SK-N-SH treated with all-trans-retinoic acid at 6 μM for 48 hours (cell line): Measurements from ENCODE around the gene SORCS2.

Experiments
- ATAC-seq: fragments of 200-7000 bp; cut with Tn5 transposase; 3 replicates; pipeline ENCODE4 v1.9.1; 2020; ENCODE audit warnings: mild to moderate bottlenecking, moderate library complexity
- ARNTL ChIP-seq: fragments of 450-650 bp; formaldehyde crosslinking; IDR thresholded peaks from 2 replicates; pipeline ENCODE4 v1.5.0; 2020; ENCODE audit warnings: low read depth, mild to moderate bottlenecking, moderate library complexity, borderline replicate concordance
- BACH2 ChIP-seq: fragments of 250-450 bp; sonication (Bioruptor Pico); IDR thresholded peaks from 2 replicates; pipeline ENCODE4 v1.9.0; 2021; ENCODE audit warnings: mild to moderate bottlenecking, borderline replicate concordance
- CREB5 ChIP-seq: fragments of 250-450 bp; sonication (Bioruptor Pico); IDR thresholded peaks from 2 replicates; pipeline ENCODE4 v1.5.1; 2020; ENCODE audit warnings: low read depth, mild to moderate bottlenecking, moderate library complexity
- CSDC2 ChIP-seq: fragments of 250-450 bp; sonication (Bioruptor Pico); IDR thresholded peaks from 2 replicates; pipeline ENCODE4 v1.5.0; 2020; ENCODE audit warnings: mild to moderate bottlenecking, moderate library complexity
- CSRNP3 ChIP-seq: fragments of 250-450 bp; sonication (Bioruptor Pico); IDR thresholded peaks from 2 replicates; pipeline ENCODE4 v1.5.1; 2021; ENCODE audit warnings: mild to moderate bottlenecking, moderate library complexity
- ESRRG ChIP-seq: fragments of 250-450 bp; sonication (Bioruptor Pico); IDR thresholded peaks from 2 replicates; pipeline ENCODE4 v1.6.1; 2021; ENCODE audit warnings: mild to moderate bottlenecking
- GLIS3 ChIP-seq: fragments of 250-450 bp; sonication (Bioruptor Pico); IDR thresholded peaks from 2 replicates; pipeline ENCODE4 v1.5.0; 2020; ENCODE audit warnings: mild to moderate bottlenecking, moderate library complexity
- ISL1 ChIP-seq: fragments of 250-450 bp; sonication (Bioruptor Pico); IDR thresholded peaks from 2 replicates; pipeline ENCODE4 v2.1.2; 2022; ENCODE audit warnings: mild to moderate bottlenecking, moderate library complexity
- OSR1 ChIP-seq: fragments of 250-450 bp; sonication (Bioruptor Pico); IDR thresholded peaks from 2 replicates; pipeline ENCODE4 v1.8.0; 2022; ENCODE audit warnings: moderate library complexity, mild to moderate bottlenecking, inconsistent platforms
- PATZ1 ChIP-seq: fragments of 250-450 bp; sonication (Bioruptor Pico); IDR thresholded peaks from 2 replicates; pipeline ENCODE4 v1.8.0; 2020; ENCODE audit warnings: mild to moderate bottlenecking, moderate library complexity, borderline replicate concordance
- POU6F1 ChIP-seq: fragments of 250-450 bp; sonication (Bioruptor Pico); IDR thresholded peaks from 2 replicates; pipeline ENCODE4 v1.8.0; 2021; ENCODE audit warnings: low read depth, mild to moderate bottlenecking, moderate library complexity, borderline replicate concordance
- RARB ChIP-seq: fragments of 250-450 bp; sonication (Bioruptor Pico); IDR thresholded peaks from 2 replicates; pipeline ENCODE4 v1.8.0; 2021; ENCODE audit warnings: mild to moderate bottlenecking, moderate library complexity
- SNAI2 ChIP-seq: fragments of 250-450 bp; sonication (Bioruptor Pico); IDR thresholded peaks from 2 replicates; pipeline ENCODE4 v1.5.0; 2020; ENCODE audit warnings: mild to moderate bottlenecking, moderate library complexity
- TCF4 ChIP-seq: fragments of 250-450 bp; sonication (Bioruptor Pico); IDR thresholded peaks from 2 replicates; pipeline ENCODE4 v1.8.0; 2021; ENCODE audit warnings: mild to moderate bottlenecking, moderate library complexity, borderline replicate concordance
- TOX ChIP-seq: fragments of 250-450 bp; sonication (Bioruptor Pico); IDR thresholded peaks from 2 replicates; pipeline ENCODE4 v1.8.0; 2021; ENCODE audit warnings: mild to moderate bottlenecking, moderate library complexity, borderline replicate concordance
- TSHZ2 ChIP-seq: fragments of 250-450 bp; sonication (Bioruptor Pico); IDR thresholded peaks from 2 replicates; pipeline ENCODE4 v1.5.0; 2020; ENCODE audit warnings: mild to moderate bottlenecking, moderate library complexity
- ZC3H10 ChIP-seq: fragments of 250-450 bp; sonication (Bioruptor Pico); IDR thresholded peaks from 2 replicates; pipeline ENCODE4 v1.5.1; 2021; ENCODE audit warnings: mild to moderate bottlenecking, moderate library complexity
- ZFP3 ChIP-seq: fragments of 250-450 bp; sonication (Bioruptor Pico); IDR thresholded peaks from 2 replicates; pipeline ENCODE4 v1.5.0; 2020; ENCODE audit warnings: mild to moderate bottlenecking, moderate library complexity
- ZFP30 ChIP-seq: fragments of 450-650 bp; formaldehyde crosslinking; IDR thresholded peaks from 2 replicates; pipeline ENCODE4 v1.5.0; 2022; ENCODE audit warnings: mild to moderate bottlenecking, moderate library complexity
- ZNF565 ChIP-seq: fragments of 450-650 bp; formaldehyde crosslinking; conservative IDR thresholded peaks from 2 replicates; pipeline ENCODE4 v1.5.0; 2020; ENCODE audit warnings: low read depth, mild to moderate bottlenecking, moderate library complexity
- ZNF8 ChIP-seq: fragments of 450-650 bp; formaldehyde crosslinking; IDR thresholded peaks from 2 replicates; pipeline ENCODE4 v1.5.0; 2020; ENCODE audit warnings: mild to moderate bottlenecking, moderate library complexity

The SORCS2 gene

GRCh38 chr4:7558436-7558835 is 366.1 kb downstream of the SORCS2 start:
- ATAC-seq, result no peak
- TF ChIP-seq OSR1 (CRISPR knock-in tag) (no peak), BACH2 (CRISPR knock-in tag) (no peak), ZC3H10 (CRISPR knock-in tag) (no peak), RARB (CRISPR knock-in tag) (no peak), CREB5 (no peak)

- TF ChIP-seq OSR1 (CRISPR knock-in tag), result no peak
- no peak for TF ChIP-seq TOX (CRISPR knock-in tag)
- no peak for TF ChIP-seq ZC3H10 (CRISPR knock-in tag)
- TF ChIP-seq SNAI2 (CRISPR knock-in tag), result no peak
- TF ChIP-seq TCF4 (CRISPR knock-in tag), result no peak
- no peak for TF ChIP-seq ESRRG (CRISPR knock-in tag)
- TF ChIP-seq ZNF565 (CRISPR knock-in tag), result no peak
- no peak for TF ChIP-seq CSRNP3 (CRISPR knock-in tag)
- ATAC-seq, result no peak
Measured at GRCh38 chr4:7559316-7559715, 367.0 kb downstream of the SORCS2 start.

- no peak for ATAC-seq
- no peak for TF ChIP-seq CSDC2 (CRISPR knock-in tag)
- no peak for TF ChIP-seq ZNF8 (CRISPR knock-in tag)
- no peak for TF ChIP-seq ZC3H10 (CRISPR knock-in tag)
- TF ChIP-seq ESRRG (CRISPR knock-in tag), result no peak
- no peak for TF ChIP-seq TOX (CRISPR knock-in tag)
- no peak for TF ChIP-seq TSHZ2
- TF ChIP-seq ISL1, result no peak
- TF ChIP-seq OSR1 (CRISPR knock-in tag), result no peak
- no peak for TF ChIP-seq ZFP30 (CRISPR knock-in tag)
- TF ChIP-seq BACH2 (CRISPR knock-in tag), result no peak
- TF ChIP-seq TCF4 (CRISPR knock-in tag), result no peak
- no peak for TF ChIP-seq PATZ1 (CRISPR knock-in tag)
- TF ChIP-seq ZNF565 (CRISPR knock-in tag), result no peak
- no peak for TF ChIP-seq ARNTL (CRISPR knock-in tag)
- TF ChIP-seq ZFP3 (CRISPR knock-in tag), result no peak
- TF ChIP-seq CSRNP3 (CRISPR knock-in tag), result no peak
- no peak for TF ChIP-seq POU6F1
- no peak for TF ChIP-seq CREB5
- no peak for TF ChIP-seq GLIS3
- TF ChIP-seq, all 23 proteins: peak for 0
Measured at GRCh38 chr4:7559741-7560395, 367.5 kb downstream of the SORCS2 start.
